Mesenteric fat pad (tissue), 1 donor: ENCODE data around the gene TULP4. TPM values are rescaled to one million over a fixed set of nuclear protein-coding genes. Genes with fewer than 3 reads are reported as not detected.

Experiments used
- DNase-seq: peaks from one replicate; pipeline ENCODE4 v3.0.0-alpha.2; 2020; ENCODE audit warnings: low spot score
- long read RNA-seq: library from polyadenylated mRNA; unstranded; transcript quantifications from one replicate; pipeline ENCODE4 v2.0.0, GENCODE V29; 2020
- total RNA-seq: library from RNA; stranded (reverse); fragmentation: NEBNext Ultra II Directional; extraction: Animal tissue kit (Norgen Biotek cat#: 25700); gene quantifications from one replicate; pipeline ENCODE4 v1.2.1, GENCODE V29; 2021
- donor health status: DM: yes; HTN: yes; CAD: no.

TULP4 gene
- total RNA-seq: 99.9 TPM
- long read RNA-seq, partial matches to known transcripts: 3 of 26 reads
- long read RNA-seq, other reads (novel, unspliced or antisense): 23 of 26 reads

DNA sequence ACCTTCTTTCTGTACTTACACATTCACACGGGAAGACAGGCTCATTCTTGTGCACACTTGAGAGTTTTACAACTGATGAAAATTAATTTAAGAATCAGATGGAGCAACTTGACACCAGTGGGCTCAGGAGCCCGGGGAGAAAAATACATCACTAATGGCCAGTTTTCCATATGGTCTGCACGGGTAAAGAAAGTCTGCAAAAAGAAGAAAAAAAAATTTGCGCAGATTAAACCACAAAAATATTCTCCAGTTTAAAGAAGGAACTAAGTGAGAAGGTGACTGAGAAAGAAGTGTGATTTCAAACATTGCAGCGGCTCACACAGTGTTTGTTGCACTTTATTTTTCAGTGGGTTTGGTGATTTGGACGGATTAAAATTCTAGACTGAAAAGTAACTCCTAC lies at the start of gene TULP4:
Gene TULP4 (plus strand): TSS at position 301 of the 400 bp plus-strand sequence. CDS start 1,552 bp downstream, outside the sequence.
- no peak for DNase-seq

GRCh38 chr6:158262755-158263154 lies 49.5 kb upstream of the TULP4 start:
- DNase-seq: no peak

DNA sequence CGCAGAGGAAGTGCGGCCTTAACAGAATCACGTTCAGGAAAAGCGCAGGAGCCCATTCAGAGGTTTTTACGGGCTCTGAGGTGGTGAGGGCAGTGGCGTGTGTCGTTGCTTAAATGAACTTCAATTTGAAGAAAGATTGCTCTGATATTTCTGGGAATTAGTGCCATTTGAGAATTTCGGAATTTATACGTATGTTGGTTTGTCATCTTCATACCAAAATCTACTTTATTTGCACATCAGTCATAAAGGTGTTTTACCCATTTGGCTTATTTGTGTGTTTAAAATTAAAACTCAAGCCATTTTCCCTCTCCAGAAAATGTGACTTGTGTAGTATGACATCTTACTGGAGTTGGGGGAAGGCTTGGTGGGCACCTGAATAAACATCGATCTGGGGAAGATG lies 48.1 kb upstream of the TULP4 start:
- DNase-seq: no peak

GRCh38 chr6:158266131-158266530 lies 46.1 kb upstream of the TULP4 start:
- no peak for DNase-seq

- DNase-seq: no peak
These were observed 43.7 kb upstream of the TULP4 start for GRCh38 chr6:158268361-158269147.

DNA sequence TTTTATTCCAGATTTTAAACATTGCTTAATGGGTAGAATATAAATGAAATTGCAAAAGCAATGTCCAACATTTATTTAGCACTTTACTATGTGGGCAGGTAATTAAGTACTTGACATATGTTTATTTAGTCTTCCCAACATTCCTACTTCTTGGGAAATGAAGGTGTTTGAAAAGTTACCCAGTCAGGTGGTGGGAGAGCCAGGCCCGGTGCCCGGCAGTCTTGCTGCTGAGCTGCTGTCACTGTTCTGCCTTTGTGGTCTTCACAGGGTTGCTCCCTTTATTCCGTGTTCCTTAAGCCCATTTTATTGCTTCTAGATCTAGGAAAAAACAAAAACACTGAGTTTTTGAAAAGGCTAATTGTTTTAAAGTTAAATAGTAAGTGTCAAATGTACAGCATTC lies 42.6 kb upstream of the TULP4 start:
- no peak for DNase-seq

DNA sequence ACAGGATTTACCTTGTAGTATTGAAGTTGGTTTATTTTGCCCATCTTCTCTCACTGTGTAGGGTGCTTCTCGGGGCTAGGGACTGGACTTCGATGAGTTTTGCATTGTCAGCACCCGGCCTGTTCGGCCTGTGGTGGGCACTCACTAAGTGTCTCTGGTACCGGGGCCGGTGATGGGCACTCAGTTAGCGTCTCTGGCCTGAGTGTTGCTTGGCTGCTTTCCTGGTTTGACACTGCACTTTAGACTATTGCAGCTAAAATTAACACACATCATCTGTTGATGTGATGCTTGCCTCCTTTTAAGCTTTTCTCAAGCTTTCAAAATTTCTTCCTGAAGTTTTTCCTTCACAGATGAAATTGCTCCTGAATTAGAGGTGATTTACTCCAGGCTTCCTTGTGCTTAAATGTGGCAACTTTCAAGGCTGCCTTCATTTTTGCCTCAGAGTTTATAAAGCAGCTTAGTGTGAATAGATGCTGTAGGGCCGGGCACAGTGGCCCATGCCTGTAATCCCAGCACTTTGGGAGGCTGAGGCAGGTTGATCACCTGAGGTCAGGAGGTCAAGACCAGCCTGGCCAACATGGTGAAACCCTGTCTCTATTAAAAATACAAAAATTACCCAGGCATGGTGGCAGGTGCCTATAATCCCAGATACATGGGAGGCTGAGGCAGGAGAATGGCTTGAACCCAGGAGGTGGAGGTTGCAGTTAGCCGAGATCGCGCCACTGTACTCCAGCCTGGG lies 41.7 kb upstream of the TULP4 start:
- no peak for DNase-seq

- DNase-seq: no peak
These were observed 39.9 kb upstream of the TULP4 start for GRCh38 chr6:158272324-158272723.

- DNase-seq: no peak
These were observed 34.3 kb upstream of the TULP4 start for GRCh38 chr6:158278004-158278403.

GRCh38 chr6:158279615-158280014 lies 32.6 kb upstream of the TULP4 start:
- DNase-seq: no peak

DNA sequence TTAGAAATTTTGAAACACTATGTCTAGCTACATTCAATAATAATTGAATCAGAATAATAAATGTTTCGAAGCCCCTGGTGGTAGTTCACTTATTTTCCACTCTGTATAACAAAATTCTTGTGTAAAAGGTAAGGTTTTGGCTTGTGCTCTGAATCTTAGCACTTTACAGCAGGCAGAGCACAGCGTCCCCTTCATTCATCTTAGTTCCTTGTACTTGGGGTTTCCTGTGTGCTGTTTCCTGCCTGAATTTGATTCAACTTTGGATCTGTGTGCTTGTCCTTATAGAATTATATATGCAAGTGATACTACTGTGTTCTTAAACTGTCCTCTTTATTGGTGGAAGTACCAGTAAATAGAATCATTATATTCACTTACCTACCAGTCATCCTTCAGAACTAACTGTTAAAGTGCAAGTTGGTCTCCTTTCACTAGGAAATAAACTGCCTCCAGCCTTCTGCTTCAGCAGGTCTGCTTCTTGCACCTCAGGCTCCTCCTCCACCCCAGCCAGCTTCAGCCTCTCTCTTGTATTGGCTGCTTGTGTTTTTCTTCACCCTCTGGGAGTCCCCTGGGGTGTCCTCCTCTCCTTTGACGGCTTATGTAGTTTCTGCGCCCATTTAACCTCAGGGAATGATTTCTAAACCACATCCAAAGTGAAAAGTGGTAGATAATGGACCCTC lies 28.8 kb upstream of the TULP4 start:
- no peak for DNase-seq

- no peak for DNase-seq
These were observed 28.0 kb upstream of the TULP4 start for GRCh38 chr6:158284007-158284875.

GRCh38 chr6:158284876-158285655 lies 27.2 kb upstream of the TULP4 start:
- DNase-seq: no peak

DNA sequence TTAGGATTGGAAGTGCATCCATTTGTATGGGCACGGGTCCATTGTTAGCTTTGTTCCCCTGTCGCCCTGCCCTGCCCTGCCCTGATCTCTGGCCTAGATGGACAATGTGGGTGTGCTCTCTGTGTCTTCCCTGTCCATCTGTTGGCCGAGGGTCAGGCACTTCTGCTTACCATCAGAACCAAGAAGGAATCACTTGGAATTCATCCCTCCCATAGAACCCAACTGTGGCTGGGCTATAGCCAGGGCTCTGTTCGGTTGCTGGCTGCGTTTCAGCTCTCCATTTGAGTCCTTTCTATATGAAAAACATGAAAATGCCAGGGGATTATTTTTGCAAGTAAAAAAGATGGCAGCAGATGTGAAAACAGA lies 26.6 kb upstream of the TULP4 start:
- DNase-seq: no peak

DNA sequence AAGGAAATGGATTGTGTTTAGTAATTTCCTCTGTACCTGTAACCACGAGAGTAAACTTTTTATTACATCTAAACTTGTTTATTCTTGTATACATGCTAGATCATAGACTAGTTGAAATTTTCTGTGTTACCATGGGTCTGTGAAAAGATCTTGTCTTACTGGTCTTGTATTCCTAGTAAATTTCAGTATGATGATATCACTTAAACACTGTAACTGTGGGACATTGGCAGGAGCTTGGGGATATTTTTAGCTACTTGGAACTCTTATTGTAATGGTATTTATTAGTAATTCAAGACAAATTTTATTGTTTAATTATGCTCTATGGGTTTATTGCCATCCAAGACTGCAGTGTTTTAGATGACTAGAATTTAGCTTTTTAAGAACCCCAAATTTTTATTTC lies 25.9 kb upstream of the TULP4 start:
- DNase-seq: no peak

DNA sequence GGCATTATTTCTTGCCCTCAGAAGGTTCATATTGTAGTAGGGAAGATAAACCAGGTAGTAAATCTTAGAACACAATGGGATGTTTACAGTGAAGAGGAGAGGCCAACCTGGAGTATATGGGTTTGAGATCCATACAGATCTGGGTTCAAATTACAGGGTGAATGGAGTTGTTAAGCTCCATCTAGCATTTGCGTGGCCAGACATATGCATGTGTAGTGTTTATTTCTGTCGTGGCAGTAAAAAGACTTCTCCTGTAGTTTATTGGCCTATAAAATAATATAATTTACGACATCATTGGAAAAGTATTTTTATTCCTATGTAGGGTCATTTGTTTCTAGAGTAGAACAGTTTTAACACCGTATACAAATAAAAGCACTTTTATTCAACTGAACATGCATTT lies 25.2 kb upstream of the TULP4 start:
- no peak for DNase-seq

DNA sequence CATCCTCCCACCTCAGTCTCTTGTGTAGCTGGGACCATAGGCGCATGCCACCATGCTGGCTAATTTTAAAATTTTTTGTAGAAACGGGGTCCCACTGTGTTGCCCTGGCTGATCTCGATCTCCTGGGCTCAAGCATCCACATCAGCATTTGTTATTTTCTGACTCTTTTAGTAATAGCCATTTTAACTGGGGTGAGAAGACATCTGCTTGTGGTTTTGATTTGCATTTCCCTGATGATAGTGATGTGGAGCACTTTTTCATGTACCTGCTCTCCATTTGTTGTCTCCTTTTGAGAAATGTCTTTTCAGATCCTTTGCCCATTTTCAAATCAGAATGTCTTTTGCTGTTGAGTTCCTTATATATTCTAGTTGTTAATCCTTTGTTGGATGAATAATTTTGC lies 22.2 kb upstream of the TULP4 start:
- DNase-seq: no peak

DNA sequence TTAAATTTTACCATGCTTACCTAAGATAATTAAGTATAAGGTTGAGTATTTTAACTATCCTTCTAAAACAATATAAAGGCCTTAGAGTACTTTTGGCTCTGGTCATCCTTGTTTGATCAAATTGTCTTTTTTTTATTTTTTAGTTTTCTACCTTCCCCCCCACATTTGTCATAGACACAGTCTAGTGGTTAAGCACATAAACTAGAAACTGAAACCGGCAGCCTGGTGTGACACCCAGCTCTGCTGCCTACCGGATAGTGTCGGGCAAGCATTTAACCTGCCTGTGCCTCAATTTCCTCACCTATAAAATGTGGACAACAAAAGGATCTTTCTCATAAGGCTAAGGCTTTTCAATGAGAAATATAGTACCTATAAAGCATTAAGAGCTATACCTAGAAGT lies 21.6 kb upstream of the TULP4 start:
- no peak for DNase-seq

- no peak for DNase-seq
These were observed 20.2 kb upstream of the TULP4 start for GRCh38 chr6:158292016-158292415.

GRCh38 chr6:158293122-158293521 lies 19.1 kb upstream of the TULP4 start:
- no peak for DNase-seq
